IMR-90 (cell line): ENCODE measurements around the gene IGFBP1. TPM values are rescaled to one million over a fixed set of nuclear protein-coding genes. Genes with fewer than 3 reads are reported as not detected.

Source experiments
- ATAC-seq: fragments of 200-7000 bp; cut with Tn5 transposase; 2 replicates; pipeline ENCODE4 v1.9.1; 2020; ENCODE audit warnings: low read depth, mild to moderate bottlenecking, moderate library complexity
- BruUV-seq: library from RNA; stranded (reverse); fragments of 400-500 nt; replicated peaks from 2 replicates; lab custom pipeline; 2021; lab: Mats Ljungman, UMichigan
- CTCF ChIA-PET: fragments of 300-600 bp; formaldehyde crosslinking; extraction: SDS; loops from one replicate; lab custom pipeline; 2021; ENCODE audit warnings: antibody characterized with exemption; lab: Yijun Ruan, JAX
- POLR2A ChIA-PET: fragments of 300-600 bp; sonication (Branson Sonifier 250); formaldehyde crosslinking; loops from one replicate; lab custom pipeline; 2022; ENCODE audit warnings: antibody characterized with exemption; ENCODE audit not compliant: unreplicated experiment; lab: Charles Lee
- DNase-seq: peaks from one replicate; pipeline ENCODE4 v3.0.0; 2013
- H2AFZ ChIP-seq: replicated peaks from 2 replicates; pipeline ENCODE3; 2013; ENCODE audit warnings: low read length, mild to moderate bottlenecking; ENCODE audit not compliant: poor library complexity
- H2AK5ac ChIP-seq: 2 replicates; pipeline ENCODE4 v1.6.1; 2013; ENCODE audit warnings: low read depth, low read length, inconsistent platforms
- H2AK9ac ChIP-seq: replicated peaks from 2 replicates; pipeline ENCODE3; 2013; ENCODE audit warnings: mild to moderate bottlenecking, low read depth, low read length, moderate library complexity; ENCODE audit not compliant: poor library complexity
- H2BK120ac ChIP-seq: 2 replicates; pipeline ENCODE4 v1.6.1; 2013; ENCODE audit warnings: low read depth, low read length, inconsistent platforms
- H2BK15ac ChIP-seq: 3 replicates; pipeline ENCODE4 v1.6.1; 2013; ENCODE audit warnings: low read depth, low read length, inconsistent platforms
- H2BK20ac ChIP-seq: 2 replicates; pipeline ENCODE4 v1.6.1; 2013; ENCODE audit warnings: low read depth, mild to moderate bottlenecking, inconsistent platforms, low read length, moderate library complexity
- H2BK5ac ChIP-seq: 2 replicates; pipeline ENCODE4 v1.6.1; 2013; ENCODE audit warnings: mild to moderate bottlenecking, low read depth, low read length, inconsistent platforms; ENCODE audit not compliant: poor library complexity, severe bottlenecking
- H3K14ac ChIP-seq: replicated peaks from 2 replicates; pipeline ENCODE4 v1.6.1; 2013; ENCODE audit warnings: low read depth, low read length, inconsistent platforms
- H3K18ac ChIP-seq: 2 replicates; pipeline ENCODE4 v1.6.1; 2013; ENCODE audit warnings: low read depth, low read length, control low read depth
- H3K23ac ChIP-seq: 2 replicates; pipeline ENCODE4 v1.6.1; 2013; ENCODE audit warnings: low read depth, low read length, inconsistent platforms
- H3K27ac ChIP-seq: 2 replicates; pipeline ENCODE4 v1.5.1; 2013; ENCODE audit warnings: mild to moderate bottlenecking, control low read depth, low read length; ENCODE audit not compliant: insufficient read depth
- H3K27me3 ChIP-seq: 2 replicates; pipeline ENCODE4 v1.6.1; 2013; ENCODE audit warnings: low read length; ENCODE audit not compliant: control insufficient read depth, insufficient read depth
- H3K36me3 ChIP-seq: 2 replicates; pipeline ENCODE4 v1.6.1; 2013; ENCODE audit warnings: low read length, mixed read lengths; ENCODE audit not compliant: control insufficient read depth, insufficient read depth
- H3K4ac ChIP-seq: 2 replicates; pipeline ENCODE4 v1.6.1; 2013; ENCODE audit warnings: low read depth, low read length, inconsistent platforms
- H3K4me1 ChIP-seq: 2 replicates; pipeline ENCODE4 v1.6.1; 2013; ENCODE audit warnings: low read length, mixed read lengths; ENCODE audit not compliant: control insufficient read depth, insufficient read depth
- H3K4me2 ChIP-seq: 2 replicates; pipeline ENCODE4 v1.6.1; 2013; ENCODE audit warnings: low read depth, mild to moderate bottlenecking, control low read depth, low read length, moderate library complexity
- H3K4me3 ChIP-seq: 2 replicates; pipeline ENCODE4 v1.5.1; 2013; ENCODE audit warnings: low read depth, mild to moderate bottlenecking, control low read depth, low read length, moderate library complexity; ENCODE audit not compliant: insufficient read depth
- H3K56ac ChIP-seq: 2 replicates; pipeline ENCODE4 v1.6.1; 2013; ENCODE audit warnings: low read length, inconsistent platforms; ENCODE audit not compliant: insufficient read depth; ENCODE audit errors: extremely low read depth
- H3K79me1 ChIP-seq, 2 experiments: 2 replicates each; pipeline ENCODE4 v1.6.1; 2013; ENCODE audit warnings: low read length in 2 of 2, inconsistent platforms in 1 of 2, low read depth in 1 of 2
- H3K9ac ChIP-seq: 2 replicates; pipeline ENCODE4 v1.6.1; 2013; ENCODE audit warnings: low read depth, low read length, control low read depth
- H3K9me1 ChIP-seq: 2 replicates; pipeline ENCODE4 v1.6.1; 2013; ENCODE audit warnings: low read length, inconsistent platforms; ENCODE audit not compliant: insufficient read depth
- H3K9me3 ChIP-seq: 2 replicates; pipeline ENCODE4 v1.6.1; 2013; ENCODE audit warnings: low read length; ENCODE audit not compliant: control insufficient read depth, insufficient read depth
- H4K20me1 ChIP-seq: 2 replicates; pipeline ENCODE4 v1.6.1; 2013; ENCODE audit warnings: low read length, inconsistent platforms; ENCODE audit not compliant: insufficient read depth
- H4K5ac ChIP-seq: 2 replicates; pipeline ENCODE4 v1.6.1; 2013; ENCODE audit warnings: mild to moderate bottlenecking, low read depth, low read length, control low read depth
- H4K8ac ChIP-seq, 2 experiments: 2 replicates each; pipeline ENCODE4 v1.6.1; 2013; ENCODE audit warnings: low read depth in 2 of 2, low read length in 2 of 2, control low read depth in 1 of 2, inconsistent platforms in 1 of 2
- H4K91ac ChIP-seq: 2 replicates; pipeline ENCODE4 v1.6.1; 2013; ENCODE audit warnings: low read depth, low read length, inconsistent platforms; ENCODE audit not compliant: insufficient read depth
- NFE2L2 ChIP-seq: fragments of 150-350 bp; IDR thresholded peaks from 2 replicates; pipeline ENCODE4 v1.6.1; 2016; ENCODE audit warnings: low read depth, mild to moderate bottlenecking, low read length
- WGBS, 2 experiments: methylation state at CpG; one replicate each; pipeline versions ENCODE4 v1.1.5 to v1.1.7; 2013; ENCODE audit warnings: missing lambda C conversion rate in 2 of 2; ENCODE audit not compliant: insufficient read length in 1 of 2; ENCODE audit errors: extremely low coverage in 2 of 2; 5-methylcytosine and 5-hydroxymethylcytosine counted together
- dilution Hi-C: fragments of 300-500 bp; cut with HindIII; formaldehyde crosslinking; loops from one replicate; pipeline ENCODE4 v1.14.3; 2018; ENCODE audit warnings: low sequenced_read_pairs; ENCODE audit not compliant: unreplicated experiment
- in situ Hi-C: fragments of 300-500 bp; cut with MboI; formaldehyde crosslinking; loops from 3 replicates; pipeline ENCODE4 v1.14.3; 2019; ENCODE audit warnings: low sequenced_read_pairs, inconsistent platforms, mixed read lengths
- intact Hi-C: fragments of 100-400 bp; cut with micrococcal nuclease; formaldehyde crosslinking; loops from 2 replicates; pipeline ENCODE4 v1.10.0; 2022
- polyA plus RNA-seq, 3 experiments: library from polyadenylated mRNA; depleted of rRNA; stranded (reverse); fragments of >200 nt; gene quantifications; 2 replicates each; pipeline ENCODE4 v1.2.3, GENCODE V29; 2012; ENCODE audit warnings: low replicate concordance in 1 of 3
- total RNA-seq: library from RNA; depleted of rRNA; stranded (reverse); fragments of >200 nt; gene quantifications from 2 replicates; pipeline ENCODE4 v1.2.3, GENCODE V29; 2012

IGFBP1 gene
- total and polyA plus RNA-seq, 2 of the 4 experiments (the other 2 are of a cell fraction) = not detected

DNA sequence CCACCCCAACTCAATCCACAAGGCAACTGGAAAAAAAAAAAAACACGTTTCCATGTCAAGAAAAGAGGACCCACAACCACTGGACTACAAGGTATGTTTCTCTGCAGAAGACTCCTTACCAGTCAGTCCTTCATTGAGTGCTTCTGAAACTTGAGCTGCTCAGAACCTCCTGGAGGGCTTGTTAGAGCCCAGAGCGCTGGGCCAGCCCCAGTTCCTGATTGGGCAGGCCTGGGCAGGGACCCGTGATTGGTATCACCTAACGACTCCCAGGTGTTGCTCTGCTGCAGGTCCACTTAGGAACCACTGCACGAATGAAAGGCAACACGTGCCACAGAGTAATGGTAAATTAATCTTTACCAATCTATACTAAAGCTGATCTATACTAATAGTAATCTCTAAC, 14.9 kb upstream of the IGFBP1 start:
- DNase-seq (no peak), ATAC-seq (no peak)
- no peak overlapping the region for H3K27ac ChIP-seq
- H2AFZ ChIP-seq = peak overlapping the region; percentile 44
- in situ Hi-C loops (loop anchor here (25.0 kb wide), 1 partner anchor 211 kb away; no protein-coding TSS in a partner anchor), intact Hi-C loops (no loop called here), dilution Hi-C loops (no loop called here)
- peaks cover 6% of the 10 kb centered on the region for H3K4me1 ChIP-seq
- WGBS, 2 experiments = no CpG with 5 or more reads among the region's 6 CpGs
- H3K9me3 ChIP-seq = peaks cover under 1% of the 10 kb centered on the region; the same call in 1 of the 2 replicates
- no peak overlapping the region for H4K8ac ChIP-seq
- H3K36me3 ChIP-seq = no peaks in the 10 kb centered on the region
- H2BK20ac ChIP-seq = peak overlapping the region; percentile 66; the same call in 1 of the 2 replicates
- no peak overlapping the region for H4K91ac ChIP-seq
- CTCF ChIA-PET = interaction anchor here (0.8 kb wide), 1 partner anchor 19 kb away, joined by 4 read pairs; no protein-coding TSS in a partner anchor
- no peak overlapping the region for H3K14ac ChIP-seq
- no peak overlapping the region for H3K56ac ChIP-seq
- TF ChIP-seq NFE2L2 = no peak
- no peak overlapping the region for H2BK5ac ChIP-seq
- H4K5ac ChIP-seq = no peak overlapping the region
- H3K27me3 ChIP-seq = no peaks in the 10 kb centered on the region
- H3K4me3 ChIP-seq = no peak overlapping the region
- peak overlapping the region; percentile 64 for H2AK5ac ChIP-seq
- H3K18ac ChIP-seq = no peak overlapping the region
- H3K4ac ChIP-seq = no peak overlapping the region
- BruUV-seq = no TSS peak
- no peak overlapping the region for H3K4me2 ChIP-seq
- peak overlapping the region; percentile 46 for H2BK120ac ChIP-seq
- H3K23ac ChIP-seq = no peak overlapping the region
- peaks cover 18% of the 10 kb centered on the region for H3K9me1 ChIP-seq
- H3K79me1 ChIP-seq = no peaks in the 10 kb centered on the region
- no peaks in the 10 kb centered on the region for H4K20me1 ChIP-seq
- no peak overlapping the region for H2BK15ac ChIP-seq
- no peak overlapping the region for H2AK9ac ChIP-seq
- H3K9ac ChIP-seq = no peak overlapping the region
- POLR2A ChIA-PET = no interaction called here
